Frontal cortex (tissue), 4 donors: ENCODE measurements around the gene MPZL2. TPM values are rescaled to one million over a fixed set of nuclear protein-coding genes. Genes with fewer than 3 reads are reported as not detected.
A peak's percentile ranks its signal among the peaks of the same experiment; 100 is the strongest.

Experiments used
- DNase-seq, 2 donors: peaks; one replicate each; pipeline ENCODE4 v3.0.0; 2012; ENCODE audit warnings: low spot score in 2 of 2
- FAIRE-seq: peaks from 2 replicates; lab custom pipeline; 2012; peaks lifted over from hg19 to GRCh38; lab: Jason Lieb, UNC
- total RNA-seq: library from RNA; depleted of rRNA; stranded (reverse); fragments of >200 nt; gene quantifications from one replicate; pipeline ENCODE4 v1.2.3, GENCODE V29; 2014
- donor health status: control.
- donor health status: control.
- donor health status: control.

The MPZL2 gene
- total RNA-seq, 1 donor from 2014 or later, result 1.6 TPM

- DNase-seq (no peak), FAIRE-seq (no peak)
Observed at GRCh38 chr11:118245936-118246562, 18.0 kb downstream of the MPZL2 start.

- DNase-seq (no peak), FAIRE-seq (no peak)
Observed at GRCh38 chr11:118243993-118244762, 19.9 kb downstream of the MPZL2 start.

DNA sequence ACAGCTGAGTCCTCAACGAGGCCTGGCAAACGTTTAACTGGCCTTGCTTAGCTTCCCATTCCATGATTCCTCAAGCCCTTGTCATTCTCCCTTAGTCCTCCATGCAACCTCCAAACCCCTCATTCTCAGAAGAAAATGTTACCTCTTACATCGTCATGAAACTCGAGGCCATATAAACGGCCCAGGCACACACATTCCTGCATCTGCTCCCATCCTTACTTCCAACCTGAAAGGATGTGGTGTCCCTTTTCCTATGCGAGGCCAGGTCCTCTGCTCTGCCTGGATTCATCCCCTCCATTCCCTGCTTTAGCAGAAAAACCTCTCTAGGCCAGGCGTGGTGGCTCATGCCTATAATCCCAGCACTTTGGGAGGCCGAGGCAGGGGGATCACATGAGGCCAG, 20.9 kb downstream of the MPZL2 start:
- DNase-seq (no peak), FAIRE-seq (no peak)

GRCh38 chr11:118241764-118242098, 22.4 kb downstream of the MPZL2 start:
- DNase-seq (no peak), FAIRE-seq (no peak)

DNA sequence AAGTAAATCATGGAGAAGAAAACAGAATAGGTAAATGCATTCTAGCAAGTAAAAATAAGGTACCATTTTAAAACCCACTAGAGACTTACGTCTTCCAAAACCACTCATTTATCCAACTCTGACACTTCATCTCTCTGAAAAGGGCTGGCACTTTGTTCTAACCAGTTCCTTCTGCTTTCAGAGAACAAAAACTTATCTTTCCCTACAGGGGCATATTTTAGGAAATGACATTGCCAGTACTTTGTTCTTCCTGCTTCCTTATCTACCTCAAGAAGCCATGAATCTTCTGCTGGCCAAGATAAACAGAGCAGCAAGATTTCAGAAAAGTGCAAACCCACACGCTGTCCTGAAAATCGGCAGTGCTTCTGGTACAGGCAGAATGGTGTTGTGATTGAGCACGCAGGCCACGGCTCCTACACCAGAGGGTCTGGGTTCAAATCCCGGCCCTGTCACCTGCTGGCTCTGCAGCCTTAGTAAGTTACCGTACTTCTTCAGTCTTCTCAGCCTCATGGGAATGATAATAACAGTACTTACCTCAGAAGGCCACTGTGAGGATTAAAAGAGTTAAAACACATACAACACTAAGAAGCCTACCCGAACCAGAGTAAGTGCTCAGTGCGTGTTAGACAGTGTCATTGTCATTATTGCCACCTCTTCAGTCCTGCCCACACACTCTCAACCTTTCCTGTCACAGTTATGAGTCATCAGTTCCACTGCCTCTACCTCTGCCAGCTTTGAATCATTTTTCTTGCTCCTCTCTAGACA, 22.9 kb downstream of the MPZL2 start:
- DNase-seq, result peak in 1 of 2 donors; percentile 27
- no peak for FAIRE-seq

DNA sequence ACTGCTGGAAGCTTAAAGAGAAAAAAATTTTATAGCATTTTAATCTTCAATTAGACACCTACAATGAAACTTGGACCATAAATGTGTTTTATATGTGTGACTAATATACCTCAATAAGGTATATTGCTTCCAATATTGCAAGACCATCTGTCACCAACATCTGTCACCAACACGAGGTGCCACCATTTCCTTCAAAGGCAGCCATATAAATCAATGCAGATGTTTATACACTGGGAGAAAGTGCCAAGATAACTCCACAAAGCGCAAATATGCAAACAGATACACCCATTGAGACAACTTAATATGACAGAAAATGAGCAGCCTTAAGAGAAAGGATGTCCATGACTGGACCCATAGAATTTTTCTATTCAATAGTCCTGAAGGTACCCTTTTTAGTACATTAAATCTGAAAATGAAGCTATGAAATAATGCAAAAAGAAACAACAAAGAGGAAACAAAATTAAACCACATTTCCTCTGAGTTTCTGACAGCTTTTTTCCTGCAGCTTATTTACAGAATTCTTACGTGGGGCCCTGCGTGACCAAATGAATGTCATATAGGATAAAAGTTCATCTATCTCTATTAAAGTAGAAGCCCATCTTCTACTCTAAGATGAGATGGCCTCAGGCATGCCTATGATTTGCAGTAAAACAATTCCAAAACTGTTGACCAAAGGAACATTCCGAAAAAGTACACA, 24.4 kb downstream of the MPZL2 start:
- no peak for FAIRE-seq
- DNase-seq, result no peak

- DNase-seq (no peak), FAIRE-seq (no peak)
Observed at GRCh38 chr11:118238929-118239328, 25.2 kb downstream of the MPZL2 start.

DNA sequence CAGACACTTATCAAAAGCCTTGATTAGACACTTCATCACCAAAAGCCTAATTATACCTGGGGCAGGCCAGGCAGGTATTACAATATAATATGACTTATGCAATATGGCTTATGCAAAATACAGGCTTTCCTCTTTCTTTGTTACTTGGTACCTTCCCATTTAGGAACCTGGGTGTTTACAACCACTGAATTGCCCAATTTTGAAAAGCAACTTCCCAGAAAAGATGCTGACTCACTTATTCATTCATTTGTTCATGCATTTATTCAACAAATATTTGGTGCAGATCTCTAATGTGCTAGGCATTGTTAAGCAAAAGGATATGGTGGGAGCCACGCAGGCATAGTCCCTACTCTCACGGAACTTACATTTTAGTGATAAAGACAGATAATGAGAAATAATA, 25.7 kb downstream of the MPZL2 start:
- DNase-seq (no peak), FAIRE-seq (no peak)

- no peak for DNase-seq
- FAIRE-seq, result no peak
Observed at GRCh38 chr11:118236170-118236569, 27.9 kb downstream of the MPZL2 start.

- DNase-seq (no peak), FAIRE-seq (no peak)
Observed at GRCh38 chr11:118234833-118235232, 29.3 kb downstream of the MPZL2 start.

- DNase-seq (no peak), FAIRE-seq (no peak)
Observed at GRCh38 chr11:118233850-118234249, 30.2 kb downstream of the MPZL2 start.

GRCh38 chr11:118233377-118233776, 30.7 kb downstream of the MPZL2 start:
- FAIRE-seq (no peak), DNase-seq (no peak)

- DNase-seq, result no peak
- no peak for FAIRE-seq
Observed at GRCh38 chr11:118232659-118233058, 31.4 kb downstream of the MPZL2 start.

DNA sequence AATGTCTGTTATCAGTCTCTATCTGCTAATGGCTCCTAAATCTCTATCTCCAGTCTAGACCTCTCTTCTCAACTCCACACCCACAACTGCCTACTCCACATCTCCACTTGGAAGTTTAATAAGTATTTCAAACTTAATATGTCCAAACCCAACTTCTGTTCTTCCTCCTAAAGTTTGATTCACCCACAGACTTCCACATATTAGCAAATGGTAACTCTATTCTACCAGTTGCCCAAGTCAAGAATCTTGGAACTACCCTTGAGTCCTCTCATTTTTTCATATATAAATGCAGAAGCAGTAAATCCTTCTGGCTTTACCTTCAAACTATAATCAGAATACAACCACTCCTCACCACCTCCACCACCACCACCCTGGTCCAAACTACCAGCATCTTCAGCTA, 32.6 kb downstream of the MPZL2 start:
- DNase-seq, result no peak
- FAIRE-seq, result no peak

GRCh38 chr11:118230088-118230487, 34.0 kb downstream of the MPZL2 start:
- DNase-seq, result no peak
- no peak for FAIRE-seq

- DNase-seq, result no peak
- no peak for FAIRE-seq
Observed at GRCh38 chr11:118229274-118229847, 34.7 kb downstream of the MPZL2 start.

DNA sequence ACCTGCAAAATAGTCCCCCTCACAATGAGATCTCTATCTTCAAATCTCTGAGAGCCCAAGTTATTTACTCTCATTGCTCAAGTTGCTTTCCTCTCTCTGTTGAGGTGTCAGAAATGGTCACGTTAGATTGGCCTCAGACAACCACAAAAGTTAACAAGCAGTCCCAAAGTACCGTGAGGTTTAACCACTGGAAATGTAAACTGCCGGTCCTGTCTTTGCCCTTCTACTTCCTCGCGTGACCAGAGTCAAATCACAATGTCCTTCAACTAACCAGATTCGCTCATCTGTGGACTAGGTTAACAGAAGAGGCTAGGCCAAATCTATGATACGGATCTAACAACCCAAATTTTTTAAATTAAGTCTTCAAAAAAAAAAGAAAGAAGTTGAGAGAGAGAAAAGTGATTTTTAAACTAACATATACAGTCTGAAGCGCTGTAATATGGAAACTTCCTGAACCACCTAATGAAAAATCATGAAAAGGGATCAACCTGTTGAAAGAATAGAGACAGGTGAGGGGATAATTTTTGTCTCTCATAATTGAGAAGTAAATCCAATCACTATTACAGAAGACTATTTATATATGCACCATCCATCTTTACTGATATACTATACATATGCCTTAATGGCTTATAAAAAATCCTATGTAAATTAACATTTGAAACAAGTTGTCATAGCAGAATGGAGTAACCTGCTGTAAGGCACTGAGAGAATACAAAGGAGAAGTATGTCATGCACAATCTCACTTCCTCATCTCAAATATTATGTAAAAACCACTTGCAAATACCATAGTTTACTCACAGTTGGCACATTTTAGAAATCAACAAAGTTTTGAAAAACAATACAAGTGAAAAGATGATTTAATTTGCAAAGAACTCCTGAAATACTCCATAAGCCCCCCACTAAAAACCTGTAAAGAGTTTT, 36.0 kb downstream of the MPZL2 start:
- FAIRE-seq, result no peak
- DNase-seq, result no peak

DNA sequence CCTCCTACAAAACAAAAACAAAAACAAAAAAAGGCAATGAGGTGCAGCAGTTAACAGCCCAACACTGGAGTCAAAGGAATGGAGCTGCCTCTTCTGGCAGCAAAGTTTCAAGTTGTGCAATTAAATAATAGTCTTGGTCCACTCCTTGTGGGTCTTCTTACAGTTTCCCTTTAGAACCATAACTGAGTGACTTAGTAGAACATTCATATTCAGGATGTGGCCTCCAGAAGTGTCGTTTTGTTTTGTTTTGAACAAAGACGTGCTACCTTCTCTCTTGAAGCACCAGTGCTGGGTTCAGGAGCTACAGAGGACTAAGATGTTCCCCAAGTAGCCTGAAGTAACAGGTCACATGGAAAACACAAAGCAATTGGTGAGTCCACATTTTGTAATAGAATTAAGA, 37.3 kb downstream of the MPZL2 start:
- no peak for DNase-seq
- FAIRE-seq, result no peak

DNA sequence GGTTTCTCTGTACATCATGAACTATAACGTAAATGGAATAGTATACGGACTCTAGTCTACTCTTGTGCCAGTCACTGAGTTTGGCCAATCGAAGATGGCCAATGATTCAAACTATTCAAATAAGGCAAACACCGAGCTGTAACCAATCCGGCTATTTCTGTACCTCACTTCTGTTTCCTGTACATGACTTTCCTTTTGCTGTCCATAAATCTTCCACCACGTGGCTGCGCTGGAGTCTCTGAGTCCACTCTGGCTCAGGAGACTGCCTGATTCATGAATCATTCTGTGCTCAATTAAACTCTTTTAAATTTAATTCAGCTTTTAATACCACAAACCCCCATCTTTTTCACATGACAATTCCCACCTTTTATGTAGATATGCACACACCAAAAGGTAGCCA, 37.8 kb downstream of the MPZL2 start:
- no peak for FAIRE-seq

More for the DNA sequence above, 37.8 kb downstream of the MPZL2 start:
- no peak for DNase-seq
